GM19452 (cell line): Measurements from ENCODE around the gene IL1RAPL1.
"Not testable (repeated sequence)": the region's sequence is repeated elsewhere in the genome, so short reads cannot be mapped to it uniquely, and the experiment has no call there.

ENCODE experiments used
- ATAC-seq: cut with Tn5 transposase; IDR thresholded peaks from one replicate; pipeline ENCODE4 v1.9.1; 2021; ENCODE audit not compliant: unreplicated experiment

The IL1RAPL1 gene

DNA sequence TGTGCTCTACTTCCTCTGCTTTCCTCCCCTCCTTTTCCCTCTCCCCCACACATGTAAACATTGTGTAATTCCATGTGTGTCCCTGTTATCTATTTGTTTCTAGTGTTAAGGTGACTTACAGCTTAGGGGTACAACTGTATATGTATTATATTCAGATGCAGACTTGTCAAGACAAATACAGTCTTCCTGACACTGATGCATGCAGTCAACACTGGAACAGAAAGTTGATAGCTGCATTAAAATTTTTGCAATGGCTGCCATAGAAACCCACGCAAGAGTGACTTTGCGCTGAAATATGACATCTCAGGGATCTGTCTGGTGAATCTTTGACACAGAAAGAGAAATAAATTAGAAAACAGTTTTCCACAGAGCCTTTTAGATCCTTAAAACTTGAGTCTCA, 656.7 kb downstream of the IL1RAPL1 start:
- ATAC-seq: no peak

DNA sequence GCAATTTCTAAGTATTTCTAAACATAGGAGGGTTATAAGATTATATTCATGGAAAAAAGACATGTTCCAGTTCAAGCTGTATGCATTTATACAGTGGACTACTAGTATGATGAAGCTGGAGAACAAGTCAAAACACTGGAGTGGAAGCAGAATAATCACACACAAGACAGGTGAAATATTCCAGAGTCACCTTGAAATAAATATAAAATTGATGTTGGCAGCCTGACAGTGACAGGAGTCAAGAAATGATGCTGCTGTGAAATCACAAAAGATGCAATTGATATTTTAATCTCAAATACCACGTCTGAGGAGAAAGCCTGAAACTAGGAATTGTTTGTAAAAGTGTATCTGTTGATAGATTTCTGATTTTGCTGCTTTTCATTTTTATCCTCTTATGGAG, 667.3 kb downstream of the IL1RAPL1 start:
- no peak for ATAC-seq

DNA sequence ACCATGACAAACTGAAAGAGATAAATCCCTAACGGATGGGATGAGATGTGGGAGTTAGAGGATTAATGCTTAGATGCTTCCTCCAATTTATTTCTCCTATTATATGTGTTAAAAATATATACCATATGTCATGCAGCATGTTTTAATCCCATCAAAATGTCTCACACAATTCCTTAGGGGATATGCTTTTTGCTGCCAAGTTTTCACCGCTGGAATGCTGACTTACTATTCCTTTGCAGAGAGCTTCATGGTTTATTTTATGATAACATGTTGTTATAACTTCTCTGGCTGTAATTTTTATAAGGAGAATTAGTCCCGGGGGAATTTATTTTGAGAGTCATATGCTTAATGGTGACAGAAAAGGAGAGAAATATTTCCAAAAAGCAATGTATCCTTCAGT, 670.3 kb downstream of the IL1RAPL1 start:
- no peak for ATAC-seq

DNA sequence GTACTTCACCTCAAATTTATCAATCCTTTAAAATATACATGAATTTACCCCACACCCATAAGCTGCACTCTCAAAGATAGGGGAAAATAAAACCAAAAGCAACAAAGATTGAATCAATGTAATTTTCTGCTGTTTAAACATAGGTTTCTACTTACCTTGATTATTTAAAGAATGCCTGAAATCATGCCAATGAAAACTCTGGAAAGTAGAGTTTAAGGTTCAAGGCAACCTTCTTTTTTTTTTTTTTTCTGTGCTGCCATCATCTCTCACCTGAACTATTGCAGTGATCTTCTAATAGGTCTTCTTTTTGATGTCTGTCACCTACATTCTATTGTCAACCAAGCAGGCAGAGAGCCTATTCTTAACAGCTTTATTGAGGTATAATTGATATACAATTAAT, 682.1 kb downstream of the IL1RAPL1 start:
- ATAC-seq: no peak

DNA sequence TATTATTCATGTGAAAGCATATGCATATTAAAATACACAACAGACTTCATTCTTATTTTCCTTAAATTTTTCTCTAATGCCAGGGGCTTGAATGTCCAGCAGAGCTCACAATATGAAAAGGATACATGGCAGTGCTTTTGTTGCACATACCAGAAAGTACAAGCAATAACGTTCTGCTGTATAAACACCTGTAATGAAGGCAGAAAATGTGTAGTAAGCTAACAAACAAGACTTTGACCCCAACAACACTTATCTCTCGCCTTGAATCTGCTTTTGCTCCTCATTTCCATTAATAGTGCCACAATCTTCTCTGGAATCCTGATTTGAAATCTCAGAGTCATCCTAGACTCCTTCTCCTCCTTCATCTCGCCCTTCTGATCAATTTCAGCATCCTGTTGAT, 687.3 kb downstream of the IL1RAPL1 start:
- no peak for ATAC-seq

DNA sequence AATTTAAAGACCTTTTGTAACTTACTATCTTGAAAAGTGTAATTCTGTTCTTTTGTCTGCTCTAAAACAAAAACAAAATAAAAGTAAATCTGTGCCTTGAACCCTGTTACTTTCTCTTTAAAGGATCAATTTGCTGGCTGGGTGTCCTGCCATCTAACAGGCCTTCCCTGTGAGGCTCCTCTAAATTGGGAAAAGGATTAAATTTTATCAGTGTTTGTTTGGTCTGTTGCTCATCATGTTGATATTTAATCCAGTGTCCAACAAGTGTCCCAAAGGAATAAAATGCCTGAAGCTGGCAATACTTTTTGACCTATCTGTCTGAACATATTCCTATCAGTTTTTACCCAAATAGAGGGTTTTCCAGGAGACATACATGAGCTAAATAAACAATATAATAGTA, 688.7 kb downstream of the IL1RAPL1 start:
- ATAC-seq: no peak

DNA sequence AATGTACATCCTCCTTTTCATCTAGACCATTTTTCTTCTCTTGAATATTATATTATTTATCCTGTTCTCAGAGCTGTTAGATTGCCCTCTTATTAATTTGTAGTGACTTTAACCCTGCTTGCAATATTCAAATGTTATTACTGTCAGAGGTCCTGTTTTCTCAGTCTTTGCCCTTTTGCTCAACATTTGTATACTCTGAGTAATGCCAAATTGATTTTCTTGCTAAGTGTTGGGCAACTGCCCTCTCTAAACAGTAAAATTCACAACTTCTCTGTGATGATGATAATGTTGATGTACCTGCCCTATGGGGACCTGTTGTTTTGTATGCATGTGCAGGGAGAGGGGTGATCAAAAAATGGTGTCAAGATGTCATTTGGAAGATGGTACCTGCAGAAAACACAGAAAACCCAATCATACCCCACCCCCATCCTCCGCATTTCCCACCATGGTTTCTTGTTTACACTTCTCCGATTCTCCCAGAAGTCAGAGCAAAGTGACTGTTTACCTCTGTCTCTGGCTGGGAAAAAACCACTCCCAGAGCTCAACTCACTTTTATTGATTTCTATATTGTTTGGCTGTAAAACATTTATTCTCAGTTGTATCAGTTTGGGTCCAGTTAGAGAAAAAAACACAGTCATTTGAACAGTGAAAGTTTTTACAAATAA, 694.0 kb downstream of the IL1RAPL1 start:
- no peak for ATAC-seq

DNA sequence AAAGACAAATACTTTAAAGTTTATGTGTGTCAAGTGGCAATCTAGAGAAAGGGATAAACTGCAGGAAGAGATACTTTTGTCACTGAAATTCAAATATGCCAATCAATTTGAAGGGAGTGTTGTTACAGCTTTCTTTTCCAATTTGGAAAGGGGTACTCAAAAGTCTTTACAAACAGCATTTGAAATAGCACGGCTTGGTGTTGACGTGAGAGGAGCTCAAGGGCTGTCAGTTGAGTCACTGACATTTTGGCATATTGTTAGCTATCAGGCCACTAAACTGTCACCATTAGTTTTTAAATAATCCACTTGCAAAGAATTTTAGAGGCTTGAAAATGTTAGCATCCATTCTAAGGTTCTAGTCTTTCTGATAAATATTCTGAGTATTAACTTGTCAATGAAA, 698.4 kb downstream of the IL1RAPL1 start:
- ATAC-seq: no peak

DNA sequence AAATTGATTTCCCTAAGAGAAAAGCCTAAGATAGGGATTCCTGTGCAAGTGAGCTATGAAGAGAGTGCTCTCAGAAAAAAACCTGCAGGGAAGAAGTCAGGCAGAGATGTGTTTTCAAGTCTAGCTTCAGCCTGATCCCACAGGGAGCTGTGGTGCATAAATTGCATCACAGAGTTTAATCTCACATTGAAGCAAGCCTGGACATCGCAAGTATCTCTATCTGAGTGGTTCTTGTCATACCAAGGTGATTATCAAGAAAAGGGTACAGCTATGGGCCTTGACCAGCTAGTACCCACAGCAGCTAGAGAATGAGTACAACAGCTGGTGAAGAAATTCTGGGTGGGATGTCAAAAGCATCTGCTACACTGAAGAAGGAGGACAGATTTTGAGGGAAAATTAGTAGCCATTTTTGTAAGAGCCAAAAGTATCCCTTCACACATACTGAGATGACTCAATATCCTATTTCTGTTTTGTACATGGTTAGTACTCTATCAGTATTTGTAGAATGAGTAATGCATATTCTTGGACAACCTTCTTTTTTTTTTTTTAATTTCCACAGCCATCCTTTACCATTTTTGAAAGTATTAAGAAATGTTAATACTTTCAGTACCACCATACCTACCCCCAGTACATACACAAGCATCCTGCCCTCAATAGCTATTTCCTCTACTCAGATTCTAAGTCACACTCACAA, 708.9 kb downstream of the IL1RAPL1 start:
- no peak for ATAC-seq

DNA sequence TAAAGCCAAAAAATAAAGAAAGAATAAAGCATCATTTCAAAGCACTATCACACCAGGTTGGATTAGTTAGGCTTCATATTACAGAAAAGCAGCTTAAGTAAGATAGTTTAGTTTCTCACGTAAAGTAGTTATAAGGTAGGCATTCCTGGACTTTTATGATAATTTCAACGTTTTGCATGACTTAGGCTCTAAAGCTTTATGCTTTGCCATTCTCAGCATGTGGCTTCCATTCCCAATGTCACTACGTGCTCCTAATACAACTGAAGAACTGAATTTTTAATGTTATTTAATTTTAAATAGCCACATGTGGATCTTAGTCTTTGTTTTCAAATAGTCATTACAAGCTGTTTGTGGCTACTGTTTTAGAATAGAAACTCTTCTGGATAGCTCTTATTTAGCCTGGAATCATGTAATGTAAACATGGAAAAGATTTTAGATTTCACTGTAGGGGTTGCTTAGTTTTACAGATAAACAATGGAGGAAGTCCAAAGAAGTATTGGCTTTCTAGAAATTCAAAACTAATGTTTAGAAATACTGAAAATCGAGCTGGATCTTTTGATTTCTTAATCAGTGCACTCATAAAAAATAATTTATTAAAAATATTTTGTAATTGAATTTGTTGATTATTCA, 710.0 kb downstream of the IL1RAPL1 start:
- no peak for ATAC-seq

DNA sequence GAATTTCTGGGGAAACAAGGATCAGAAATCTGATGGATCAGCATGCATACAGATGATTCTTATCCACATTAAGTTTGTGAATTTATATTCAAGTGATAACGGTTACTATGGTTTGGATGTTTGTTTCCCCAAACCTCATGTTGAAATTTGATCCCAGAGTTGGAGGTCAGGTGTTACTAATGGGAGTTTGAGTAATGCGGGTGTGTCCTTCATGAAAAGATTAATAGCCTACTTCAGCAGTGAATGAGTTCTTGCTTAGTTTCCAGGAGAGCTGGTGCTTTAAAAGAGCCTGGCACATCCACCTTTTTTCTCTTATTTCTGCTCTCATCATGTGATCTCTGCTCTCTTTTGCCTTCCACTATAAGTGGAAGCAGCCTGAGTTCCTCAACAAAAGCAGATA, 712.4 kb downstream of the IL1RAPL1 start:
- no peak for ATAC-seq

DNA sequence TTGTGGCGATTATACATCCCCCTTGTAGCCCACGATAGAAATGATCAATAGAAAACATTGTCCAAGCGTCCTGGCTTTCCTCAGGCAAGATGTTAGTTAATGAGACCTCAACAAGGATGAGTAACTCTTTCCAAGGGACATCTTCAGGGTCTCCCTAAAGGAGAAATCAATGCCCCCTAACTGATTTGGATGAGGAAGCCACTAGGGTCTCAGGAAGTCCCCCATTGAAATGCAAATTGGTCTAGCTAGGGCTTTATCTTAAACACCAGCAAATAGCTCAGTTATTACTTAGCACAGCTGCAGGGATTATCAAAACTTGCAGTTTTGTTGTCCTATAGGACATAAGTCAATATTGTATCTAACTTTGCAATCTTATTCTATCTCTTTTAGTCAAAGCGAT, 721.5 kb downstream of the IL1RAPL1 start:
- no peak for ATAC-seq

DNA sequence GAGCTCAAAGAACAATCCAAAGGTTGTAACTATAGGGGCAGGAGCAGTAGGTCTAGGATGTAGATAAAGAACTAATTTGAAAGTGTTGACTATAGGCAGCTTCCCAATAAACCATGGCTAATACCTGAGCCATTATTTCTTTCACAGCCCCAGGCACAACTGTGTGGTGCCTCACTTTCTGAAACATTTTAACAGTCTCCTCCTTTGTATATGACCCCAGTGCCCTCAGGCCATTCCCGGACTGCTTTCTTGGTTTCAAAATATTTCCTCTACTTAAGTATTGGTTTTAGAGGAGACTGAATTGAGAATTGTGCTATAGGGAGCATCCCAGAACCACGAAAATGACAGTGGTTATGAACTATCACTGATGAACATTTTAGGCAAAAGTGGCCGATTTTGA, 728.7 kb downstream of the IL1RAPL1 start:
- no peak for ATAC-seq

DNA sequence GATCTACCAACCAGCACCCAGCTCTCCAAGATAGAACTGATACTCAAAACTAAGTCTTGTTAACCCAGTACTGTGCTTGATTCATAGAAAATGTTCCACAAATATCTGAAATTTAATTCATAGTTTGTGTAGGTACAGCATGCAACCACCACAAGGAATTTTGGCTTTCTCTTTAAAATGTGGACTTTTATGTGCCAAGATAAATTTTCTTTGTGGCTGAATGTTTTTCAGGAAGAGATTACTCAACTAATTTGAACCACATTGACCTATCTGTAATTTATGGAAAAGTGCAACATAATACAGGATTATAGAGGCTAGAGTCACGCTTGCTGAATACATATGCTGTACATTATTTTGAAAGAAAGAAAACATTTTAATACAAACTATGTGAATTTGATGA, 730.8 kb downstream of the IL1RAPL1 start:
- no peak for ATAC-seq

DNA sequence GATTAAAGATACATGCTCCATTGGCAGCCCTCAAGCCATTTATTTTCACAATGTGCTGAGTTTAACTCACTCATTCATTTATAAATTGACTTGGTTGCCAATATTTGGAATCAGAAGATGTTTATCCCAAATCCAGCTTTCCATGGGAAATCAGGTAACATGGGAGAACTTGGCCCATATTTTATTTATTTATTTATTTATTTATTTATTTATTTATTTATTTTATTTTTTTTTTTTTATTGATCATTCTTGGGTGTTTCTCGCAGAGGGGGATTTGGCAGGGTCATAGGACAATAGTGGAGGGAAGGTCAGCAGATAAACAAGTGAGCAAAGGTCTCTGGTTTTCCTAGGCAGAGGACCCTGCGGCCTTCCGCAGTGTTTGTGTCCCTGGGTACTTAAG, 745.2 kb downstream of the IL1RAPL1 start:
- ATAC-seq: not testable (repeated sequence)

DNA sequence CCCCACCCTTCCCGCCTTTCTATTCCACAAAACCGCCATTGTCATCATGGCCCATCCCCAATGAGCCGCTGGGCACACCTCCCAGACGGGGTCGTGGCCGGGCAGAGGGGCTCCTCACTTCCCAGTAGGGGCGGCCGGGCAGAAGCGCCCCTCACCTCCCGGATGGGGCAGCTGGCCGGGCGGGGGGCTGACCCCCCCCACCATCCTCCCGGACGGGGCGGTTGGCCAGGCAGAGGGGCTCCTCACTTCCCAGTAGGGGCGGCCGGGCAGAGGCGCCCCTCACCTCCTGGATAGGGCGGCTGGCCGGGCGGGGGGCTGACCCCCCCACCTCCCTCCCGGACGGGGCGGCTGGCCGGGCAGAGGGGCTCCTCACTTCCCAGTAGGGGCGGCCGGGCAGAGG, 745.8 kb downstream of the IL1RAPL1 start:
- not testable (repeated sequence) for ATAC-seq

DNA sequence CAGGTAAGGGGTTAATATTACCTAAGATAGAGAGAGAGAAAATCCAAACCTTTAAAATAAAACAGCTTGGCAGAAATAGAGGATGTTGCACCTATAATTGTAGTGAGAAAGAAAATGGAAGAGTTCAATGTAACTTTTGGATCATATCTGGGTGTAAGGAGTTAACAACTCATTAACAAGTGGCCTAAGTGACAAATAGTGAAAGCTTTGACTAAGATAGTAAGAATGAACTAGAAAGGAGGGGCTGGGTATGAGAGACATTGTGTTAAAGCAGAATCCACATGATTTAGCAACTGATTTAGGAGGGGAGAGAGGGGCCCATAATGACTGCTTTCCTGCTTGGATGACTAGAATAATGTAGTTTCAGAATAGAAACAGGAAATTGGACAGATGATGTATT, 761.0 kb downstream of the IL1RAPL1 start:
- ATAC-seq: peak; percentile 79

DNA sequence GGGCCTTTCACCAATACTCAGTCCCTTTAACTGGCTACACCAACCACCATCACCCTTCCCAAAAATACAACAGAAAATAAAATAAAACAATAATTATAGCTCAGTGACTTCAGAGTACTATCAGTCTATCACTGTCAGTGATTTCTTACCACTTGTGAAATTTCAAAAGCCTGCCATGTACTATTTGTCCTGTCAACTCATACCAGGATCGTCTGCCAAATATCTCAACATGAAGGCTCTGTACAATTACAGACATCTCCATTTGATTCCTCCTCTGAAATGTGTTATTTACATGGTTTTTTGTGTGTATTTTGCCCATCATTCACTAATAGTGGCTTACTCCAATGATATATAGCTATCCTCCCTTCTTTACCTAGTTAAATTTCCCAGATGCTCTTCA, 772.0 kb downstream of the IL1RAPL1 start:
- no peak for ATAC-seq

DNA sequence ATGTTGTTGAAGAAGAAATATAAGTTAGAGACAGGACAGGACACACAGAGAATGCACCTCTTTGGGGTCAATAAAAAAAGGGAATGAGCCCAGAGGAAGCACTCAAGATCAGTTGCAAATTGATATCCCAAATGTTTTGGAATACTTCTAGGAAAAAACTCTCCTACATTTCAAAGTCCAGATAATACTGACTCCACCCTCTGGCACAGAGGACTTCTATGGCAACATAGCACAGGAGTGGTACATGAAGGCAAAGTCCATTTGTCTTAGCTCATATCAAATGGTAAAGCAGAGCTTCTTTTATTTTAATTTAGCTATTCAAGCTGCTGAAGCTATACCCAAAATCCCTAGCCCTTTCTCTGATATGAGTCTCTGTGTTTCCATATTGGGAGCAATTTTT, 787.5 kb downstream of the IL1RAPL1 start:
- not testable (repeated sequence) for ATAC-seq

DNA sequence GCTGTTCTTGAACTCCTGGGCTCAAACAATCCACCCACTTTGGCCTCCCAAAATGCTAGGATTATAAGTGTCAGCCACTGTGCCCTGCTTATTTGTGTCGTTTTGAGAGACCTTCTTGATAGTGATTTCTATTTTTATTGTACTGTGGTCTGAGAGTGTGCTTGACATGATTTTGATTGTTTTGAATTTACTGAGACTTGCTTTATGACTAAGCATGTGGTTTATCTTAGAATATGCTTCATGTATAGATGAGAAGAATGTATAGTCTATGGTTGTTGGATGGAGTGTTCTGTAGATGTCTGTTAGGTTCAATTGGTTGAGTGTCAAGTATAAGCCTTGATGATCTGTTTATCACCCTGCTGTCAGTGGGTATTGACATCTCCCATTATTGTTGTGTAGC, 789.3 kb downstream of the IL1RAPL1 start:
- ATAC-seq: no peak

DNA sequence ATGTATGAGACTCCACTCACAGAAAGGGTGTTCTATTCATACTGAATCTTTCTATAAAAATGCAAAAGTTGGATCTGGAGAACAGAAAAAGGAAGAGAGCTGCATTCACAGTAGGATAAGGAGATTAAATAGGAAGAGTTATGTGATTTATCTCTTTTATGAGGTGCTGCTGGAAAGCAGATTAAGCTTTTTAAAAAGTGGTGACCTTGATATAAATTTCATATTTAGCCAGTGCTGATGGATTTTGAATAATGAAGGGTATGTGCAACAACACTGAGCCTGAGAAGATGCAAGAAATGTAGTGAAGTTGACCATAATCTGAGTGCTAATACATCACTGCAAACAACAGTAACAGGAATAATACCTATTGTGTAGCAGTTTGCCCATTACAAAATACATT, 795.6 kb downstream of the IL1RAPL1 start:
- no peak for ATAC-seq

DNA sequence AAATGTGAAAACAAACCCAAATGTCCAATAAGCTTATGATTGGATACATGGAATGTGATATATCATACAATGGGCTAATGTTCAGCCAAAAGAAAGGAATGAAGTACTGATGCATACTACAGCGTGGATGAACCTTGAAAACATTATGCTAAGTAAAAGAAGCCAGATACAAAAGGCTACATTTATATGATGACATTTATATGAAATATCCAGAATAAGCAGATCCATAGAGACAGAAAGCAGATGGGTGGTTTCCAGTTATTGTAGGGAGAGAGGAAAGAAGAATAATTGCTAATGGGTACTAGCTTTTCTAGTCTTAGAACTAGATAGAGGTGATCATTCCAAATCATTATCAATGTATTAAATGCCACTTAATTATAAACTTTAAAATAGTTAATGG, 801.3 kb downstream of the IL1RAPL1 start:
- no peak for ATAC-seq
